ENCODE results near the gene NAP1L4. TPM values are rescaled to one million over a fixed set of nuclear protein-coding genes. Genes with fewer than 3 reads are reported as not detected.

Gene NAP1L4, protein sequence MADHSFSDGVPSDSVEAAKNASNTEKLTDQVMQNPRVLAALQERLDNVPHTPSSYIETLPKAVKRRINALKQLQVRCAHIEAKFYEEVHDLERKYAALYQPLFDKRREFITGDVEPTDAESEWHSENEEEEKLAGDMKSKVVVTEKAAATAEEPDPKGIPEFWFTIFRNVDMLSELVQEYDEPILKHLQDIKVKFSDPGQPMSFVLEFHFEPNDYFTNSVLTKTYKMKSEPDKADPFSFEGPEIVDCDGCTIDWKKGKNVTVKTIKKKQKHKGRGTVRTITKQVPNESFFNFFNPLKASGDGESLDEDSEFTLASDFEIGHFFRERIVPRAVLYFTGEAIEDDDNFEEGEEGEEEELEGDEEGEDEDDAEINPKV
- total RNA-seq: 48.1 and 54.7 TPM in 2 replicates

DNA sequence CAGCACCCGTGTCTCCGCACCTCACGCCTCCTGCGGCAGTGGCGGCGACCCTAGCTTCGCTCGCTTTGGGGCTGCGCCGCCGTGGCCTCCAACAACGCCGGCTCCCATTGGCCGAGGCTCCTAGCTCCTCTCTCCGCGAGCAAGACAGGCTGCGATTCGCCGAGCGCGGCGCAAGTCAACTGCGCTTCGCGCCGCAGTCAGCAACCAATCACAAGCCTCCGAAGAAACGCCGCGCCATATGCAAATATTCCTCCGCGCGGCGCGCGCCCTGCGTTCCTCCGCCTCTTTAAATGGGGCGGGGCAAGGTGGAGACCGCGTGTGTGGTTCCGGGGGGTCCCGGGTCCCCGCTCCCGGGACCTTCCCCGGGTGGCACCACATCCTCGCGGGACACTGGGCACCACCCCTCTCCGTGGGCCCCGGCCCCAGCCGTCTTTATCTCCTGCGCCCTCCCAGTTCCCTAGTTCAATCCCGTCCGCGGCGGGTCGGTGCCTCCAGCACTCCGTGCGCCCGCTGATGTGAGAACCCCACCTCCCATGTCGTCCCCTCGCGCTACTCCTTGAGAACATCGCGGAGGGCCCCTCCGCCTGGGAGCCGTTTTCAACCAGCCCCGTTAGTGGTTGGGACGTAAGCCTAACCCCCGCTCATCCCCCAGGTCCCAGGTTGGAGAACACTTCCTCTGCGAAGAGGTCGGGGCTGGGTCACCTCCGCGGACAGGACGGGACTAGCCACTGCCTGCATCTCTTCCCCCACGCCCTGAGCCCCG, at the start of gene NAP1L4:
Gene NAP1L4, minus strand, starts transcription at position 96 of the 763 bp plus-strand sequence. CDS start 13,109 bp downstream, outside the sequence.

DNA sequence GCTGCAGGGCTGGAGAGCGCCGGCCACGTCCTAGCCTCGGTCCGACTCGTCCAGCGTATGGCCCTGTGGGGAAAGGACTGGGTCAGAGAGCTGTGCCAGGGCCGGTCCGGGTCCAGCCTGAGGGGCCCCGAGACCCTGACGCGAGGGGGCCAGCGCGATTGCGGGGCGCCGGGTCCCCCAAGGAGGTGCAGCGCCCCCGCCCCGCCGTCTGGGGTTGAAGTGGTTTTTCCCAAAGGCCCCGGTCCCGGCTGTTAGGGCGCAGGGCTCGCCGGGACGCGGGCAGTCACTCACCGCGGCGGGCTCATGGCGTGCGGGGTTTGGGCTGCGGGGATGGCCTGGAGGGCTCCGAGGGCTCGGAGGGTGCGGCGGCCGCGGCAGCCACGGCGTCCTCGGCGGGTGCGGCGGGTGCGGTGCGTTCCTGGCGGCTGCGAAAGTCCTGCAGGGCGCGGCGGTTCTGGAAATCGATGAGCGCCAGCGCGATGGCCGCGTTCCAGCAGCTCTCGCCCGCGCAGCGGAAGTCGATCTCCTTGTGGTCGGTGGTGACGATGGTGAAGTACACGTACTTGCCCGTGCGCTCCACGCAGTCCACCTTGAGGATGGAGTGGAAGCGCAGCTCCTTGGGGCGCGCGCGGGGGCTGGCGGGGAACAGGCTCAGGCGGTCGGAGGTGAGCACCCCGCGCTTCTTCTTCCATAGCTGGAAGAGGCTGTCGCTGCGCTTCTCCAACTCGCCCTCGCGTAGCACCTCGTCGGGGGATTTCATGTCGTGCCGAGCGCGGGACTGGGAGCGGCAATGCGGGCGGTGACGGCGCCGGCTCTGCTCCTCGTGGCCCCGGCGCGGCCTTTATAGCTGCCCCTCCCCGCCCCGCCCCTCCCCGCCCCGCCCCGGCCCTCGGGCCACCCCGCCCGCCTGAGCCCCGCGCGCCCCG, 63.3 kb downstream of the NAP1L4 start, which contains the start of gene PHLDA2:
Gene PHLDA2, minus strand, starts transcription at position 816 of the 926 bp plus-strand sequence. Its CDS starts 56 bp downstream, at position 760.

Other genes starting within 250 kb of the NAP1L4 start
- 31.6 and 34.2 TPM in 2 replicates for gene CDKN1C, start 106.6 kb downstream of the NAP1L4 start, total RNA-seq
- 4.1 and 7.2 TPM in 2 replicates for gene PHLDA2, start 62.9 kb downstream of the NAP1L4 start, total RNA-seq
- 37.8 and 38.7 TPM in 2 replicates for gene CARS1, start 65.1 kb upstream of the NAP1L4 start, total RNA-seq
- 29.2 and 42.4 TPM in 2 replicates for gene OSBPL5, start 173.0 kb upstream of the NAP1L4 start, total RNA-seq
- not detected in 2 replicates for gene MRGPRG, start 226.5 kb upstream of the NAP1L4 start, total RNA-seq
- gene MRGPRE, start 240.1 kb upstream of the NAP1L4 start, total RNA-seq: not detected in 2 replicates

All from cardiac ventricle fibroblast (primary cell).